AG04450 (cell line): ENCODE data around the gene HOXB2. TPM values are rescaled to one million over a fixed set of nuclear protein-coding genes. Genes with fewer than 3 reads are reported as not detected.
A peak's percentile ranks its signal among the peaks of the same experiment; 100 is the strongest.

Experiments used
- CTCF ChIA-PET: fragments of 300-600, 350-600 bp; formaldehyde crosslinking; extraction: SDS; loops from one replicate; lab custom pipeline; 2022; ENCODE audit warnings: antibody characterized with exemption, inconsistent platforms; lab: Charles Lee
- POLR2A ChIA-PET: fragments of 350-600 bp; formaldehyde crosslinking; extraction: SDS; loops from one replicate; lab custom pipeline; 2021; ENCODE audit warnings: antibody characterized with exemption, inconsistent platforms; lab: Yijun Ruan, JAX
- DNase-seq: peaks from one replicate; pipeline ENCODE4 v3.0.0-alpha.2; 2011; ENCODE audit warnings: low read depth, low spot score
- H3K27ac ChIP-seq: one replicate; pipeline ENCODE4 v1.5.1; 2012; ENCODE audit warnings: low read depth, low read length, control low read depth
- H3K27me3 ChIP-seq: one replicate; pipeline ENCODE4 v1.6.0; 2012; ENCODE audit warnings: low read length; ENCODE audit not compliant: control insufficient read depth, insufficient read depth
- H3K4me3 ChIP-seq: 2 replicates; pipeline ENCODE4 v1.5.1; 2011; ENCODE audit warnings: mild to moderate bottlenecking, low read depth, low read length, control low read depth
- H3K9me3 ChIP-seq: 2 replicates; pipeline ENCODE4 v1.5.1; 2012; ENCODE audit warnings: low read length; ENCODE audit not compliant: control insufficient read depth, insufficient read depth
- CTCF ChIP-seq: IDR thresholded peaks from 2 replicates; pipeline ENCODE4 v1.5.1; 2011; ENCODE audit warnings: low read depth, low read length, control low read depth, inconsistent platforms
- polyA plus RNA-seq: library from polyadenylated mRNA; depleted of rRNA; stranded (reverse); fragments of >200 nt; gene quantifications from 2 replicates; pipeline ENCODE4 v1.2.3, GENCODE V29; 2011

The HOXB2 gene
- polyA plus RNA-seq, 1 experiment, result 16.3 TPM

GRCh38 chr17:48577330-48577945 lies 32.5 kb upstream of the HOXB2 start:
- TF ChIP-seq CTCF, result no peak
- DNase-seq, result no peak
- H3K4me3 ChIP-seq, result peak overlapping the region; percentile 90
- CTCF ChIA-PET, result no interaction called here
- H3K27me3 ChIP-seq, result no peaks in the 10 kb centered on the region
- POLR2A ChIA-PET, result interaction anchor here (0.5 to 3.1 kb wide), 7 partner anchors 8 to 548 kb away, joined by 3 to 11 read pairs (median 4); no protein-coding TSS in a partner anchor
- peak overlapping the region; percentile 91 for H3K27ac ChIP-seq
- H3K9me3 ChIP-seq, result no peaks in the 10 kb centered on the region; the same call in 1 of the 2 replicates

GRCh38 chr17:48576479-48577309 lies 31.8 kb upstream of the HOXB2 start:
- Histone ChIP-seq H3K27me3 (no peaks in the 10 kb centered on the region), H3K27ac (peak overlapping the region; percentile 91), H3K4me3 (peak overlapping the region; percentile 90), H3K9me3 (no peaks in the 10 kb centered on the region)
- TF ChIP-seq CTCF, result no peak
- CTCF ChIA-PET, result interaction anchor here (0.7 kb wide), 1 partner anchor 231 kb away, joined by 4 read pairs; no protein-coding TSS in a partner anchor
- DNase-seq, result no peak
- POLR2A ChIA-PET, result interaction anchor here (0.8 to 3.1 kb wide), 7 partner anchors 9 to 37 kb away, joined by 3 to 11 read pairs (median 3); no protein-coding TSS in a partner anchor

DNA sequence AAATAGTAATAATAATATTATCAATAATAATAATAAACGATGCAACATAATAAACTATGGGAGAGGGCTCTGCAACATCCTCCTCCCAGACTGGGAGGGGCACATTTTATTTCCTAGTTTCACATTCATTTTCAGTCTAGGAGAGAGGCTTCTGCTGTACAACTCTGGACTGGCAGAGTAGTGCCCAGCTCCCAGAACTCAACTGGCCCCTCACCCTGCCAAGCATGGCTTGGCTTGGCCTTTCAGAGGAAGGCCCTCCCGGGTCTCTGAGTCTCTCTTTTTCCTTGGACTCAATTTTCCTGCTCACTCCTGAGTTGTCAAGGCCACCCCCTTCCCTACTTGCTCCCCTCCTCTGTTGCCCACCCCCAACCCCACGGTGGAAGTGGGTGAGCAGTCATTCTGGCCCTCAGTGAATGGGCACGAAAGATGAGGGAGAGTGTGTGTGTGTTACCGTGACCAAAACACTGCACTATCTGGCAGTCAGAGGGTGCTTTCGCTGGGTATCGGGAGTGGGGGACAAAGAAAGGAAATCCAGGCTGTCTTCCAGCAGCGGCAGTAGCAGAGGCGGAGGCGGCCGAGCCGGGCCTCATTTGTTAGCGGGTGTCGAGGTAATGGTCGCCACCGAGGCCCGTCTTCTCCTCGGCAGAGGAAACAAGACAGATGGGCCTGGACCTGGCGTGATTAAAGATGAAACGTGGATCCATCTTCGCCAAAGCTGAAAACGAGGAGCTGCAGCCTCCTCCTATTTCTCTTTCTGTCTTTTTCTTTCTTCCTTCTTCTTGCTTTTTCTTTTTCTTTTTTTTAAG lies 31.0 kb upstream of the HOXB2 start:
- peak overlapping the region; percentile 91 for H3K27ac ChIP-seq
- no peak for TF ChIP-seq CTCF
- no peaks in the 10 kb centered on the region for H3K27me3 ChIP-seq
- CTCF ChIA-PET, result interaction anchor here (0.7 kb wide), 1 partner anchor 230 kb away, joined by 4 read pairs; no protein-coding TSS in a partner anchor
- DNase-seq, result no peak
- H3K9me3 ChIP-seq, result no peaks in the 10 kb centered on the region
- peak overlapping the region; percentile 90 for H3K4me3 ChIP-seq
- POLR2A ChIA-PET, result interaction anchor here (0.8 to 3.1 kb wide), 7 partner anchors 8 to 36 kb away, joined by 3 to 11 read pairs (median 3); no protein-coding TSS in a partner anchor

GRCh38 chr17:48575066-48575582 lies 30.2 kb upstream of the HOXB2 start:
- Histone ChIP-seq H3K27me3 (no peaks in the 10 kb centered on the region), H3K4me3 (peak overlapping the region; percentile 90), H3K9me3 (no peaks in the 10 kb centered on the region), H3K27ac (peak overlapping the region; percentile 91)
- ChIA-PET POLR2A (interaction anchor here (1.0 to 3.1 kb wide), 3 partner anchors 13 to 25 kb away, joined by 3 to 11 read pairs (median 10); no protein-coding TSS in a partner anchor), CTCF (interaction anchor here (0.6 to 1.2 kb wide), 2 partner anchors 15 to 19 kb away, joined by 4 read pairs; no protein-coding TSS in a partner anchor)
- TF ChIP-seq CTCF, result no peak
- DNase-seq, result no peak
